Right lobe of liver (tissue), 4 donors: ENCODE data around the gene TRIM69.

Source experiments
- POLR2A ChIP-seq: fragments of 450-650 bp; IDR thresholded peaks from one replicate; pipeline ENCODE4 v1.6.1; 2017; ENCODE audit warnings: antibody characterized with exemption, mild to moderate bottlenecking
- TF ChIP-seq, protein P1 (sequence below), 4 donors: fragments of 200-600 bp in 3 of 4; fragments of 450-650 bp in 1 of 4; IDR thresholded peaks; one replicate each; pipeline versions ENCODE4 v1.5.1 to v1.8.0; 2016 to 2022; ENCODE audit warnings: antibody characterized with exemption in 4 of 4, mild to moderate bottlenecking in 2 of 4
- donor health status: DM: no; HTN: no; CAD: no.
- donor health status: DM: no; HTN: no; CAD: no.
- donor health status: DM: no; HTN: yes; CAD: no.

GRCh38 chr15:44712346-44713005, 23.9 kb upstream of the TRIM69 start:
- no peak for TF ChIP-seq POLR2A
- TF ChIP-seq, protein P1, sequence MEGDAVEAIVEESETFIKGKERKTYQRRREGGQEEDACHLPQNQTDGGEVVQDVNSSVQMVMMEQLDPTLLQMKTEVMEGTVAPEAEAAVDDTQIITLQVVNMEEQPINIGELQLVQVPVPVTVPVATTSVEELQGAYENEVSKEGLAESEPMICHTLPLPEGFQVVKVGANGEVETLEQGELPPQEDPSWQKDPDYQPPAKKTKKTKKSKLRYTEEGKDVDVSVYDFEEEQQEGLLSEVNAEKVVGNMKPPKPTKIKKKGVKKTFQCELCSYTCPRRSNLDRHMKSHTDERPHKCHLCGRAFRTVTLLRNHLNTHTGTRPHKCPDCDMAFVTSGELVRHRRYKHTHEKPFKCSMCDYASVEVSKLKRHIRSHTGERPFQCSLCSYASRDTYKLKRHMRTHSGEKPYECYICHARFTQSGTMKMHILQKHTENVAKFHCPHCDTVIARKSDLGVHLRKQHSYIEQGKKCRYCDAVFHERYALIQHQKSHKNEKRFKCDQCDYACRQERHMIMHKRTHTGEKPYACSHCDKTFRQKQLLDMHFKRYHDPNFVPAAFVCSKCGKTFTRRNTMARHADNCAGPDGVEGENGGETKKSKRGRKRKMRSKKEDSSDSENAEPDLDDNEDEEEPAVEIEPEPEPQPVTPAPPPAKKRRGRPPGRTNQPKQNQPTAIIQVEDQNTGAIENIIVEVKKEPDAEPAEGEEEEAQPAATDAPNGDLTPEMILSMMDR (IDR thresholded peaks at IDR 0.05): no peak
